H1 (cell line): ENCODE data around the gene H6PD. TPM values are rescaled to one million over a fixed set of nuclear protein-coding genes. Genes with fewer than 3 reads are reported as not detected.

Source experiments
- CTCF ChIA-PET: fragments of 300-600 bp; sonication (Branson Sonifier 250); formaldehyde crosslinking; loops from one replicate; lab custom pipeline; 2021; ENCODE audit not compliant: partially characterized antibody; lab: Charles Lee
- POLR2A ChIA-PET: fragments of 300-600 bp; sonication (Branson Sonifier 250); formaldehyde crosslinking; loops from one replicate; lab custom pipeline; 2021; ENCODE audit warnings: inconsistent platforms; ENCODE audit not compliant: partially characterized antibody; lab: Charles Lee
- DNase-seq, 2 experiments: peaks; one replicate each; pipeline versions ENCODE4 v3.0.0 to v3.0.0-alpha.2; 2010 to 2022; ENCODE audit warnings: low spot score in 2 of 2, low read depth in 1 of 2, mixed read lengths in 1 of 2
- FAIRE-seq: peaks from 2 replicates; lab custom pipeline; 2011; peaks lifted over from hg19 to GRCh38; lab: Jason Lieb, UNC
- H2AFZ ChIP-seq: 2 replicates; pipeline ENCODE4 v1.8.1; 2012; ENCODE audit warnings: low read length, inconsistent platforms
- H2AK5ac ChIP-seq: 2 replicates; pipeline ENCODE4 v1.6.1; 2013; ENCODE audit warnings: low read depth, low read length
- H2BK120ac ChIP-seq: replicated peaks from 2 replicates; pipeline ENCODE3; 2013; ENCODE audit warnings: low read depth, low read length, inconsistent platforms
- H2BK12ac ChIP-seq: 2 replicates; pipeline ENCODE4 v1.6.1; 2013; ENCODE audit warnings: low read depth, low read length
- H2BK15ac ChIP-seq: 2 replicates; pipeline ENCODE4 v1.6.1; 2013; ENCODE audit warnings: low read length
- H2BK20ac ChIP-seq: 2 replicates; pipeline ENCODE4 v1.6.1; 2013; ENCODE audit warnings: low read length
- H2BK5ac ChIP-seq: 2 replicates; pipeline ENCODE4 v1.6.1; 2013; ENCODE audit warnings: low read depth, low read length
- H3K14ac ChIP-seq: 2 replicates; pipeline ENCODE4 v1.6.1; 2013; ENCODE audit warnings: inconsistent platforms; ENCODE audit not compliant: insufficient read length
- H3K18ac ChIP-seq: 2 replicates; pipeline ENCODE4 v1.6.1; 2013; ENCODE audit warnings: low read length; ENCODE audit errors: extremely low read depth
- H3K23ac ChIP-seq: 2 replicates; pipeline ENCODE4 v1.6.1; 2013; ENCODE audit warnings: inconsistent platforms; ENCODE audit not compliant: insufficient read length
- H3K23me2 ChIP-seq: 2 replicates; pipeline ENCODE4 v1.6.1; 2013; ENCODE audit warnings: low read depth, low read length
- H3K27ac ChIP-seq: 2 replicates; pipeline ENCODE4 v1.6.1; 2011; ENCODE audit warnings: low read depth, low read length, inconsistent platforms
- H3K27me3 ChIP-seq, 4 experiments: replicated peaks in 1 of 4; 1 replicate in 1 of 4; 2 replicates in 3 of 4; pipeline versions ENCODE4 v1.6.1 to v1.8.1; 2011 to 2013; ENCODE audit warnings: low read length in 3 of 4, mild to moderate bottlenecking in 3 of 4, inconsistent platforms in 2 of 4, mixed read lengths in 2 of 4, moderate library complexity in 1 of 4; ENCODE audit not compliant: control insufficient read depth in 3 of 4, insufficient read depth in 3 of 4; ENCODE audit errors: extremely low read depth in 1 of 4
- H3K36me3 ChIP-seq, 4 experiments: 2 replicates each; pipeline versions ENCODE4 v1.6.1 to v1.8.1; 2011 to 2013; ENCODE audit warnings: mild to moderate bottlenecking in 4 of 4, low read length in 3 of 4, moderate library complexity in 2 of 4, control low read depth in 1 of 4, inconsistent platforms in 1 of 4; ENCODE audit not compliant: insufficient read depth in 4 of 4, control insufficient read depth in 2 of 4
- H3K4ac ChIP-seq: replicated peaks from 2 replicates; pipeline ENCODE3; 2013; ENCODE audit warnings: low read length, low read depth, mixed read lengths, inconsistent platforms; ENCODE audit not compliant: insufficient read length
- H3K4me1 ChIP-seq, 4 experiments: replicated peaks in 1 of 4; 1 replicate in 1 of 4; 2 replicates in 3 of 4; pipeline versions ENCODE4 v1.6.1 to v1.8.1; 2011 to 2013; ENCODE audit warnings: low read length in 3 of 4, inconsistent platforms in 2 of 4, mixed read lengths in 1 of 4; ENCODE audit not compliant: insufficient read depth in 4 of 4, control insufficient read depth in 3 of 4
- H3K4me2 ChIP-seq, 2 experiments: 2 replicates each; pipeline versions ENCODE4 v1.6.1 to v1.8.1; 2011 to 2013; ENCODE audit warnings: low read depth in 2 of 2, low read length in 2 of 2, control low read depth in 1 of 2, inconsistent platforms in 1 of 2, mild to moderate bottlenecking in 1 of 2; ENCODE audit not compliant: insufficient read depth in 1 of 2
- H3K4me3 ChIP-seq, 4 experiments: fragments of 200-600, 300-600 bp in 1 of 4; sonication (generic), shearing (Covaris generic), sonication (Bioruptor Twin) in 1 of 4; 2 replicates each; pipeline versions ENCODE4 v1.5.1 to v1.8.1; 2011 to 2016; ENCODE audit warnings: low read length in 4 of 4, low read depth in 3 of 4, control low read depth in 2 of 4, inconsistent platforms in 2 of 4, mild to moderate bottlenecking in 2 of 4, mixed read lengths in 1 of 4, moderate library complexity in 1 of 4; ENCODE audit not compliant: insufficient read depth in 2 of 4; ENCODE audit errors: extremely low read depth in 1 of 4
- H3K56ac ChIP-seq: replicated peaks from 2 replicates; pipeline ENCODE3; 2013; ENCODE audit warnings: low read depth, mild to moderate bottlenecking, mixed read lengths, low read length, inconsistent platforms; ENCODE audit not compliant: insufficient read length
- H3K79me1 ChIP-seq: 2 replicates; pipeline ENCODE4 v1.6.1; 2013; ENCODE audit warnings: low read depth, low read length, control low read depth
- H3K79me2 ChIP-seq, 2 experiments: 2 replicates each; pipeline versions ENCODE4 v1.6.1 to v1.8.1; 2012 to 2013; ENCODE audit warnings: low read length in 2 of 2, mild to moderate bottlenecking in 2 of 2, inconsistent platforms in 1 of 2; ENCODE audit not compliant: insufficient read depth in 2 of 2, control insufficient read depth in 1 of 2
- H3K9ac ChIP-seq, 4 experiments: replicated peaks in 1 of 4; 1 replicate in 1 of 4; 2 replicates in 3 of 4; pipeline versions ENCODE4 v1.6.1 to v1.8.1; 2011 to 2013; ENCODE audit warnings: low read depth in 3 of 4, low read length in 3 of 4, control low read depth in 2 of 4, mild to moderate bottlenecking in 2 of 4, moderate library complexity in 2 of 4, inconsistent platforms in 1 of 4; ENCODE audit errors: extremely low read depth in 1 of 4
- H3K9me3 ChIP-seq, 2 experiments: 2 replicates each; pipeline versions ENCODE4 v1.6.1 to v1.8.1; 2012 to 2013; ENCODE audit warnings: mild to moderate bottlenecking in 2 of 2, moderate library complexity in 2 of 2, control low read depth in 1 of 2, inconsistent platforms in 1 of 2, low read depth in 1 of 2, low read length in 1 of 2, mixed read lengths in 1 of 2; ENCODE audit not compliant: insufficient read depth in 2 of 2
- H4K20me1 ChIP-seq, 2 experiments: replicated peaks in 1 of 2; 2 replicates each; pipeline versions ENCODE3 to v1.8.1; 2011 to 2013; ENCODE audit warnings: inconsistent platforms in 2 of 2, low read length in 2 of 2, mild to moderate bottlenecking in 1 of 2; ENCODE audit not compliant: insufficient read depth in 2 of 2, control insufficient read depth in 1 of 2
- H4K5ac ChIP-seq: 2 replicates; pipeline ENCODE4 v1.6.1; 2013; ENCODE audit warnings: low read length, low read depth, mixed read lengths, inconsistent platforms; ENCODE audit not compliant: insufficient read length
- H4K8ac ChIP-seq: 2 replicates; pipeline ENCODE4 v1.8.0; 2013; ENCODE audit warnings: mild to moderate bottlenecking, moderate library complexity, low read length, inconsistent platforms; ENCODE audit not compliant: insufficient read depth; ENCODE audit errors: extremely low read depth
- H4K91ac ChIP-seq: replicated peaks from 2 replicates; pipeline ENCODE3; 2013; ENCODE audit warnings: low read length, mixed read lengths, inconsistent platforms; ENCODE audit not compliant: insufficient read length
- CHD2 ChIP-seq: IDR thresholded peaks from 2 replicates; pipeline ENCODE4 v1.6.1; 2012; ENCODE audit warnings: low read length, improper control_type of control experiment
- FOSL1 ChIP-seq: IDR thresholded peaks from 2 replicates; pipeline ENCODE4 v1.6.1; 2011; ENCODE audit warnings: mild to moderate bottlenecking, low read depth, low read length, moderate library complexity; ENCODE audit not compliant: insufficient read depth
- GABPA ChIP-seq: IDR thresholded peaks from 2 replicates; pipeline ENCODE4 v1.6.1; 2011; ENCODE audit warnings: mild to moderate bottlenecking, low read length, moderate library complexity, borderline replicate concordance; ENCODE audit not compliant: insufficient read depth
- KDM4A ChIP-seq: IDR thresholded peaks from one replicate; pipeline ENCODE4 v1.7.1; 2012; ENCODE audit warnings: low read depth, mild to moderate bottlenecking, moderate library complexity, low read length, inconsistent platforms; ENCODE audit not compliant: severe bottlenecking
- POLR2AphosphoS5 ChIP-seq: IDR thresholded peaks from 2 replicates; pipeline ENCODE4 v1.6.1; 2011; ENCODE audit warnings: low read depth, low read length
- RAD21 ChIP-seq, 2 experiments: IDR thresholded peaks in 1 of 2; conservative IDR thresholded peaks in 1 of 2; 2 replicates each; pipeline ENCODE4 v1.6.1; 2011; ENCODE audit warnings: low read depth in 2 of 2, low read length in 2 of 2, improper control_type of control experiment in 1 of 2, inconsistent platforms in 1 of 2, mild to moderate bottlenecking in 1 of 2, moderate library complexity in 1 of 2
- RBBP5 ChIP-seq: IDR thresholded peaks from 2 replicates; pipeline ENCODE4 v1.7.1; 2012; ENCODE audit warnings: low read depth, mild to moderate bottlenecking, inconsistent platforms, low read length, moderate library complexity, borderline replicate concordance
- SIRT6 ChIP-seq: IDR thresholded peaks from one replicate; pipeline ENCODE4 v1.7.1; 2012; ENCODE audit warnings: low read length, inconsistent platforms
- SIX5 ChIP-seq: IDR thresholded peaks from 2 replicates; pipeline ENCODE4 v1.6.1; 2011; ENCODE audit warnings: mild to moderate bottlenecking, low read depth, low read length
- TCF12 ChIP-seq: IDR thresholded peaks from 2 replicates; pipeline ENCODE4 v1.6.1; 2011; ENCODE audit warnings: low read depth, mild to moderate bottlenecking, low read length
- WGBS, 2 experiments: shearing (Covaris generic) in 1 of 2; methylation state at CpG; one replicate each; pipeline versions ENCODE4 v1.1.6 to v1.1.7; 2013 to 2015; ENCODE audit warnings: low lambda C conversion rate in 2 of 2, mixed read lengths in 2 of 2, inconsistent platforms in 1 of 2, low coverage in 1 of 2, missing lambda C conversion rate in 1 of 2; ENCODE audit not compliant: insufficient replicate concordance in 2 of 2, insufficient coverage in 1 of 2, insufficient read length in 1 of 2; ENCODE audit errors: extremely low coverage in 1 of 2, missing lambda C conversion rate in 1 of 2; 5-methylcytosine and 5-hydroxymethylcytosine counted together
- polyA plus RNA-seq, 7 experiments: library from polyadenylated mRNA; depleted of rRNA in 3 of 7; stranded (reverse) in 5 of 7; unstranded in 2 of 7; fragments of >200 nt in 5 of 7; fragments of 200-250 nt in 2 of 7; gene quantifications; 1 replicate in 5 of 7; 2 replicates in 1 of 7; 4 replicates in 1 of 7; pipeline versions ENCODE4 v1.2.1 to v1.2.3, GENCODE V29; 2011 to 2013; ENCODE audit warnings: missing spikeins in 2 of 7, mixed read lengths in 2 of 7
- total RNA-seq: library from RNA; stranded (reverse); fragmentation: NEBNext Ultra II Directional; extraction: Animal tissue kit (Norgen Biotek cat#: 25700); gene quantifications from 2 replicates; pipeline ENCODE4 v1.2.1, GENCODE V29; 2021
- TF ChIP-seq, protein P1 (sequence below): IDR thresholded peaks from 2 replicates; pipeline ENCODE4 v1.6.1; 2012; ENCODE audit warnings: inconsistent platforms

H6PD gene
- total and polyA plus RNA-seq, 2 of the 8 experiments (the other 6 are each of a cell fraction or from before 2014, with no cell fraction given), result 3.6 to 3.8 TPM

DNA sequence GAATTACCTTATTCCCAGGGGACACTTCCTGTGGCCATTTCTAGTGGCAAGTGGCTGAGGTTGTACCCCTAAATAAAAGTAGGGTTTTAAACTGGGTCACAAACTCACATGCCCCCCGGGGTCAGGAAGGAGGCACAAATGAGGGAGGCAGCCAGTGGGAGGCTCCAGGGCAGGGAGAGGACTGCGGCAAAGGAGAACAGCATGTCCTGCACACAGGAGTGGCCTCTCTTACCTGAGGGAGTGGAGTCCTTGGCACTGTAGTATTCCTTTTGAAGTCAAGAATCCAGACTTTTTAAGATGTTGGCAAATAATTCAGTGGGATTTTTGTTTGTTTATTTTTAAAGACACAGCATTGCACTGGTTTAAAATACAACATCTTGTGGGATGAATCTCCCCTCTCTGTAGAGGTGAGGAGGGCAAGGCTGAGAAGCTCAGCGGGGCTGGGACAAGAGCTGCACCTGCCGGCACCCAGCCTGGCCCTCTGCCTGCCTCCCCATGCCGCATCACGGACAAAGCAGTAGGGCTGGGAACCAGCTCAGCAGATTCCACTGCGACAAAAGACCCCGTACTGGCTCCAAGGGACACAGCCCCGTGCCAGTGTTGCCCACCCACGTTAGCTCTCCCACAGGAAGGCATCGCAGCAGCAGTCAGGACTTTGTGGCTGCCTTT is 80.3 kb downstream of the H6PD start:
- Histone ChIP-seq H3K56ac (no peak overlapping the region), H3K79me2 (no peaks in the 10 kb centered on the region), H3K4me3 (no peak overlapping the region), H2BK20ac (no peak overlapping the region), H3K79me1 (peaks cover 3% of the 10 kb centered on the region; the same call in 1 of the 2 replicates), H3K4me2 (no peak overlapping the region), H2BK15ac (no peak overlapping the region; the same call in 1 of the 2 replicates), H2BK5ac (peak overlapping the region; percentile 30), H4K5ac (no peak overlapping the region), H3K4me1 (peaks cover 0 to 19% (median 11%) of the 10 kb centered on the region in 4 experiments; a peak in 6 of 7 replicates), H2BK12ac (peak overlapping the region; percentile 62; the same call in 1 of the 2 replicates), H2BK120ac (no peak overlapping the region), H3K9me3 (no peaks in the 10 kb centered on the region), H3K4ac (no peak overlapping the region), H3K14ac (no peak overlapping the region), H4K20me1 (peaks cover 0 to 2% of the 10 kb centered on the region in 2 experiments), H4K8ac (no peak overlapping the region), H3K27ac (no peak overlapping the region), H3K9ac (no peak overlapping the region), H2AK5ac (no peak overlapping the region), H3K18ac (no peak overlapping the region), H3K36me3 (no peaks in the 10 kb centered on the region), H3K27me3 (no peaks in the 10 kb centered on the region), H3K23me2 (no peaks in the 10 kb centered on the region), H3K23ac (no peak overlapping the region), H2AFZ (no peak overlapping the region), H4K91ac (no peak overlapping the region)
- FAIRE-seq (no peak), DNase-seq (no peak)
- POLR2A ChIA-PET, result no interaction called here
- CTCF ChIA-PET, result no interaction called here
- TF ChIP-seq, protein P1, sequence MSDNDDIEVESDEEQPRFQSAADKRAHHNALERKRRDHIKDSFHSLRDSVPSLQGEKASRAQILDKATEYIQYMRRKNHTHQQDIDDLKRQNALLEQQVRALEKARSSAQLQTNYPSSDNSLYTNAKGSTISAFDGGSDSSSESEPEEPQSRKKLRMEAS, result no peak
- TF ChIP-seq SIX5 (no peak), TCF12 (no peak), RBBP5 (no peak), POLR2AphosphoS5 (no peak), RAD21 (IDR thresholded peaks at IDR 0.05 in 1 of 2, conservative IDR thresholded peaks at IDR 0.05 in 1 of 2; ENCODE audit: low read depth in 2 of 2, low read length in 2 of 2) (no peak), GABPA (no peak), SIRT6 (no peak), CHD2 (no peak), FOSL1 (no peak), KDM4A (no peak)
- WGBS, 2 experiments, result 83% methylated on average over 11 of the region's 11 CpGs; no CpG with 5 or more reads in 1 of the 2 experiments
